A673 (cell line): ENCODE results near the gene KCNQ1. TPM values are rescaled to one million over a fixed set of nuclear protein-coding genes. Genes with fewer than 3 reads are reported as not detected.

Experiments
- BruUV-seq: library from RNA; stranded (reverse); fragments of 400-500 nt; replicated peaks from 2 replicates; lab custom pipeline; 2021; lab: Mats Ljungman, UMichigan
- CTCF ChIA-PET: fragments of 300-600 bp; sonication (Branson Sonifier 250); formaldehyde crosslinking; loops from one replicate; lab custom pipeline; 2022; ENCODE audit warnings: antibody characterized with exemption; lab: Charles Lee
- POLR2A ChIA-PET: fragments of 300-600 bp; sonication (Branson Sonifier 250); formaldehyde crosslinking; loops from one replicate; lab custom pipeline; 2022; ENCODE audit warnings: antibody characterized with exemption; ENCODE audit not compliant: low non-redundant PET; lab: Charles Lee
- DNase-seq: peaks from one replicate; pipeline ENCODE4 v3.0.0-alpha.2; 2015; ENCODE audit warnings: low spot score
- H3K27ac ChIP-seq: fragments of 200-600 bp; sonication (generic); 2 replicates; pipeline ENCODE4 v1.5.1; 2016; ENCODE audit warnings: mixed run types, low read depth, mild to moderate bottlenecking, mixed read lengths, antibody characterized with exemption, low read length; ENCODE audit not compliant: poor library complexity, severe bottlenecking
- H3K27me3 ChIP-seq: fragments of 200-600 bp; sonication (generic); replicated peaks from 2 replicates; pipeline ENCODE4 v1.6.1; 2017; ENCODE audit warnings: mixed run types, low read depth, mild to moderate bottlenecking, mixed read lengths, antibody characterized with exemption, low read length; ENCODE audit not compliant: insufficient read depth, poor library complexity
- H3K36me3 ChIP-seq: fragments of 200-600 bp; sonication (generic); 2 replicates; pipeline ENCODE4 v1.6.1; 2016; ENCODE audit warnings: mixed run types, mild to moderate bottlenecking, mixed read lengths, antibody characterized with exemption, low read length; ENCODE audit not compliant: insufficient read depth, poor library complexity, severe bottlenecking
- H3K4me1 ChIP-seq: fragments of 200-600 bp; sonication (generic); 2 replicates; pipeline ENCODE4 v1.6.1; 2017; ENCODE audit warnings: mixed run types, mild to moderate bottlenecking, mixed read lengths, antibody characterized with exemption, low read length; ENCODE audit not compliant: insufficient read depth, poor library complexity, severe bottlenecking
- H3K4me3 ChIP-seq: fragments of 200-600 bp; sonication (generic); 2 replicates; pipeline ENCODE4 v1.5.1; 2016; ENCODE audit warnings: low read depth, mixed run types, mild to moderate bottlenecking, mixed read lengths, low read length; ENCODE audit not compliant: poor library complexity, severe bottlenecking
- H3K9me3 ChIP-seq: fragments of 200-600 bp; sonication (generic); 2 replicates; pipeline ENCODE4 v1.6.1; 2016; ENCODE audit warnings: mixed run types, low read depth, mild to moderate bottlenecking, mixed read lengths, antibody characterized with exemption, low read length; ENCODE audit not compliant: poor library complexity, severe bottlenecking
- CTCF ChIP-seq: fragments of 300-800, 200-600 bp; sonication (generic); conservative IDR thresholded peaks from 2 replicates; pipeline ENCODE4 v1.5.1; 2017; ENCODE audit warnings: low read depth, mild to moderate bottlenecking, antibody characterized with exemption, low read length, moderate library complexity, mixed read lengths
- EZH2 ChIP-seq: fragments of 200-600 bp; sonication (generic); IDR thresholded peaks from 2 replicates; pipeline ENCODE4 v1.6.1; 2017; ENCODE audit warnings: borderline replicate concordance, low read depth, mild to moderate bottlenecking, mixed read lengths, antibody characterized with exemption, low read length; ENCODE audit not compliant: poor library complexity, severe bottlenecking
- intact Hi-C: fragments of 100-400 bp; cut with micrococcal nuclease; formaldehyde crosslinking; loops from one replicate; pipeline ENCODE4 v1.10.0; 2022; ENCODE audit not compliant: unreplicated experiment
- total RNA-seq: library from RNA; stranded (reverse); gene quantifications from 2 replicates; pipeline ENCODE4 v1.2.3, GENCODE V29; 2021

Gene KCNQ1
- total RNA-seq, 1 experiment from 2014 or later = not detected

GRCh38 chr11:2770761-2771301 lies 326.0 kb downstream of the KCNQ1 start:
- H3K9me3 ChIP-seq = no peaks in the 10 kb centered on the region
- no peak for DNase-seq
- no peaks in the 10 kb centered on the region for H3K36me3 ChIP-seq
- intact Hi-C loops = no loop called here
- TF ChIP-seq CTCF (no peak), EZH2 (no peak)
- no peaks in the 10 kb centered on the region for H3K4me1 ChIP-seq
- no peak overlapping the region for H3K27ac ChIP-seq
- peaks cover 3% of the 10 kb centered on the region for H3K27me3 ChIP-seq
- CTCF ChIA-PET = no interaction called here
- no TSS peak for BruUV-seq
- POLR2A ChIA-PET = no interaction called here
- no peak overlapping the region for H3K4me3 ChIP-seq

DNA sequence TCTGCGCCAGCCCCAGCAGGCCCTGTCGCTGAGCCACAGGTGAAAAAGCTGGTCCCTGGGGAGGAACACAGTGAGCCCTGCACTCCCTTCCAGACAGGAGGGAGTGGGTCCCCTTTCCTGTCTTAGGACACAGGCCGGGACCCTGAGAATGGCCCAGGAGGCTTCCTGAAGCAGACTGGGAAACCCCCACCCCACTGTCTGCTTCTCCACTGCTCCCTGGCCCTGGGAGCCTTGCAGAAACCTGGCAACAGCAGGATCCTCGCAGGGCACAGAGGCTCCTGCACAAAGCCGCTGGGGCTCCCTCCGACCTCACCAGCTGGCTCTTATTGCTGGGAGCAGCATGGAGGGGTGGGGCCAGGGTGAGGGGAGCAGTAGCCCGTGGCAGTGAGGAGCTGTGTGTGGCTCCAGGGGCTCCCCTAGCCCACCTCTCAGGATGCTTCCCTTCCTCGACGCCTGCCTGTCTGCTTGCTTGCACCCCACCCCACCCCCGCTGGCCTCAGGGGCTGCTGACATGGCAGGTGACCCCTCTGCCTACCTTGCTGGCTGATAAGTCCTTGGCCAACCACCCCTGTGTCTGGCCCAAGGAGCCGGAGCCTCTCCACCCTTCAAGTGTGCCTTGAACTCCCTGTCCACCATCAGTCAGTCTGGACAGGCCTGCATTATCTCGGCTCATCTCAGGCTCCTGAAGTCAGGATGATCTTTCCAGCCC lies 327.1 kb downstream of the KCNQ1 start:
- Histone ChIP-seq H3K27ac (no peak overlapping the region), H3K9me3 (no peaks in the 10 kb centered on the region), H3K27me3 (no peaks in the 10 kb centered on the region), H3K36me3 (no peaks in the 10 kb centered on the region), H3K4me3 (no peak overlapping the region), H3K4me1 (no peaks in the 10 kb centered on the region)
- BruUV-seq = no TSS peak
- no peak for DNase-seq
- intact Hi-C loops = no loop called here
- ChIA-PET POLR2A (no interaction called here), CTCF (no interaction called here)
- TF ChIP-seq CTCF (no peak), EZH2 (no peak)

DNA sequence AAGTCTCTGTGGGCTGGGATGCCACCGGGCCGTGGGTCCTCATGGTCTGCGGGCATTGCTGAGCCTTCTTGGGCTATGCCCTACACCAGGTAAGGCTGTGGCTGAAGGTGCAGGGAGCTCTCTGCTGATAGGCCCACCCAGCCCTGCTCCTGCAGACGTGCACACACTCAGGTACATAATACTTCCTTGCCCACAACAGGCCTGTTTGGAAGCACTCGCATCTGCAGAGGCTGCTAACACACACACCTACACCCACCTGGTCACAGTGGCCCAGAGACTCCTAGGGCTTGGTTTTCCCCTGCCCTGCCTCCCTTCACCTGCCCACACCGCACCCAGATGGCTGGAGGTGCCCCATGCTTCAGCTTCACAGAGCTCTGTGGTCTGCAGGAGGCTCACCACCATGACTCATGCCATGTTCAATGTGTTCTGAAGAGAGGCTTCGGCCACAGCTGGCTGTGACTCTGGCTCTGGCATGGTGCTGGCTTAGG lies 327.8 kb downstream of the KCNQ1 start:
- no peaks in the 10 kb centered on the region for H3K9me3 ChIP-seq
- DNase-seq = no peak
- ChIA-PET CTCF (no interaction called here), POLR2A (no interaction called here)
- no peak overlapping the region for H3K4me3 ChIP-seq
- H3K36me3 ChIP-seq = no peaks in the 10 kb centered on the region
- no peaks in the 10 kb centered on the region for H3K27me3 ChIP-seq
- no TSS peak for BruUV-seq
- H3K27ac ChIP-seq = no peak overlapping the region
- TF ChIP-seq EZH2 (no peak), CTCF (no peak)
- H3K4me1 ChIP-seq = no peaks in the 10 kb centered on the region
- intact Hi-C loops = no loop called here
